ENCODE measurements around the gene TRRAP.
"Not testable (repeated sequence)": the region's sequence is repeated elsewhere in the genome, so short reads cannot be mapped to it uniquely, and the experiment has no call there.

TRRAP gene

GRCh38 chr7:98866765-98867164 is 11.6 kb upstream of the TRRAP start:
- DNase-seq: no peak

GRCh38 chr7:98868450-98868849 is 9.9 kb upstream of the TRRAP start:
- DNase-seq: no peak

- no peak for DNase-seq
These were observed 9.2 kb upstream of the TRRAP start for GRCh38 chr7:98869027-98869596.

- DNase-seq: no peak
These were observed 8.7 kb upstream of the TRRAP start, which contains the start of gene TMEM130 for GRCh38 chr7:98869597-98870120. TSS of gene TMEM130 (minus strand) at chr7:98870014. CDS start at chr7:98869861, 153 bp downstream.

GRCh38 chr7:98870121-98870651 is 8.1 kb upstream of the TRRAP start:
- no peak for DNase-seq

GRCh38 chr7:98870807-98871491 is 7.4 kb upstream of the TRRAP start:
- no peak for DNase-seq

- DNase-seq: no peak
These were observed 5.9 kb upstream of the TRRAP start for GRCh38 chr7:98872328-98872924.

GRCh38 chr7:98873610-98874009 is 4.7 kb upstream of the TRRAP start:
- DNase-seq: not testable (repeated sequence)

GRCh38 chr7:98874942-98875341 is 3.4 kb upstream of the TRRAP start:
- no peak for DNase-seq

GRCh38 chr7:98875501-98875900 is 2.8 kb upstream of the TRRAP start:
- no peak for DNase-seq

GRCh38 chr7:98877146-98877545 is 1.2 kb upstream of the TRRAP start:
- no peak for DNase-seq

GRCh38 chr7:98877692-98878364 is 504 bp upstream of the TRRAP start:
- no peak for DNase-seq

- DNase-seq: no peak
These were observed 1.1 kb downstream of the TRRAP start for GRCh38 chr7:98879198-98879978.

GRCh38 chr7:98879979-98880315 is 1.6 kb downstream of the TRRAP start:
- DNase-seq: no peak

GRCh38 chr7:98880485-98880884 is 2.2 kb downstream of the TRRAP start:
- DNase-seq: no peak

GRCh38 chr7:98881561-98882315 is 3.4 kb downstream of the TRRAP start:
- no peak for DNase-seq

GRCh38 chr7:98884416-98884815 is 6.1 kb downstream of the TRRAP start:
- no peak for DNase-seq

- DNase-seq: no peak
These were observed 8.7 kb downstream of the TRRAP start for GRCh38 chr7:98887038-98887437.

GRCh38 chr7:98892609-98893008 is 14.3 kb downstream of the TRRAP start:
- no peak for DNase-seq

GRCh38 chr7:98899816-98900215 is 21.5 kb downstream of the TRRAP start:
- DNase-seq: no peak

- no peak for DNase-seq
These were observed 22.5 kb downstream of the TRRAP start for GRCh38 chr7:98900815-98901214.

- DNase-seq: no peak
These were observed 24.2 kb downstream of the TRRAP start for GRCh38 chr7:98902523-98902922.

Measured in KG1 (cell line).